ENCODE results near the gene DNAJC5G.

- no peak for TF ChIP-seq CTCF (IDR thresholded peaks at IDR 0.05)
- no peak for TF ChIP-seq SIN3A (IDR thresholded peaks at IDR 0.05; ENCODE audit: borderline replicate concordance, low read depth, low read length)
- no peak for TF ChIP-seq TAF1 (IDR thresholded peaks at IDR 0.05; ENCODE audit: borderline replicate concordance, low read depth, low read length)
- no peak for TF ChIP-seq JUND (IDR thresholded peaks at IDR 0.05)
These were observed 18.3 kb upstream of the DNAJC5G start for GRCh38 chr2:27256855-27257454.
